Stimulated activated CD4-positive, alpha-beta T cell treated with anti-CD3 and anti-CD28 coated beads, TNF-alpha, amount 100 ng/mL, for 24 hours (primary cell): ENCODE results near the gene FCN3.

ENCODE experiments used
- DNase-seq, 3 experiments: peaks; one replicate each; pipeline ENCODE4 v3.0.0-alpha.2; 2020; ENCODE audit warnings: low read depth in 3 of 3

Gene FCN3

DNA sequence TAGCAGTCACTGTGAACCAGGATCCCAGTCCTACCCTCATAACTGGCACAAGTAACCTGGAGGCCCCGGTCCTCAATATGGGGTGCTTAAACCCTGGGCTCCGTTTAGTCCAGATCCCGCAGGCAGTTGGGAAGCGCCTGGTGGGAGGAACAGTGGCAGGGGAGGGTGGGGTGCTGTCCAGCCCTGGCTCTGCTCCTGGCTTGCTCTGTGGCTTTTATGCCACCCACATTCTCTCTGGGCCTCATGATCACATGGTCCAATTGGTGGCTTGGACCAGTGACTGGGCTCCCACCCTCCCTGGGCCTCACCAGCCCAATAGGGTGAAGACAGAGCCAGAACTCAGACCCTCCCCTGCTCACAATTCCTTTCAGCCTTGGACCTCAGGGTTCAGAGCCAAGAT is 5.6 kb upstream of the FCN3 start:
- no peak for DNase-seq

DNA sequence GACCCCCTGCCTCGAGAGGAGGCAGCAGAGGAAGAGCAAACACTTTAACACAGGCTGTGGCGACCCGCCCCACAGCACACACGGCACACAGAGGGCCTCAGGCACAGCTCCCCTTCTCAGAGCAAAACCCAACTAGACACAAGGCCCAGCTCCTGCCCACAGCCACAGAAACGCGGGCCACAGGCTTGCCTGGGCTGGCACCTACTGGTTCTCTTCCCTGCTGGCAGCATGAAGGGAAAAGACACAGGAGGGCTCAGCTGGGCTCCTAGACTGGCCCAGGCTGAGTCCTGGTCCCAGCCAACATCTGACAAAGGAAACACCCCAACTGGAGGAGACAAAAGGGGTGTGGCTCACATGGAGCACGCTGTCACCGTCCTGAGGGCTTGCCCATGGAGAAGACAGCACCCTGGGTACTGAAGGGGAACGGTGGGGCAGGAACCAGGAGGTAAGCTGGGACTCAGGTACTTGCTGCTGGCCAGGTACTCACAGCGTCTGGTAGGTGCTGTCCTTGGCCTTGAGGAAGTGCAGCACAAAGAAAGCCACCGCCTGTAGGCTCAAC is 5.0 kb upstream of the FCN3 start:
- no peak for DNase-seq

DNA sequence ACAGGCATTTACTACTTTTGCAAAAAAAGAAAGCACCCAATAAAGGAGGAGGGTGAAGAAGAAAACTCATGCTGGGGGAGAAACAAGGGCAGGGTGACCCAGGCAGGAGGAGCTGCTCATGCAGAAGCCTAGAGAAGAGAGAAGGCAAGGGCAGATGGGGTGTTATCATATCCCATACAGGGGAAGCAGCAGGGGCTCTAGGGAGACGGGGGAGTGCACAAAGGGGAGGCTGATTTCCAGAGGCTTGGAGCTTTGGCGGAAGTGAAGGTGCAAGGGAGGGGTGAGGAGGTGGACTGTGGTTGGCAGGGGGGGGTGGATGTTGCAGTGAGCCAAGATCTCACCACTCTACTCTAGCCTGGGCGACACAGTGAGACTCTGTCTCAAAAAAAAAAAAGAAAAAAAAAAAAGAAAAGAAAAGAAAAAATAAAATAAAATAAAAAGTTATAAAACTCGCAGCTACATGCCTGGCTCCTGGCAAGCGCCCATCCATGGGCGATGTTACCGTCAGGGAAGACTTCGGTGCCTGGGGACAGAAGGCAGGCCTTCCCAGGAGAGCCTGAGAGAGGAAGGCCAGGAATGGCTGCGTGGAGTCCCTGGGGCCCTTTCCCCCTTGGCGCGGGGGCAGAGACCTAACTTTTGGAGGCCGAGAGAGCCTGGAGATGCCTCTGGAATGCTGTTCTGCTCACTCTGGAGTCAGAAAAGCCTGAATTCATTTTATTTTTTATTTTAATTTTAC is 3.3 kb upstream of the FCN3 start:
- no peak for DNase-seq

DNA sequence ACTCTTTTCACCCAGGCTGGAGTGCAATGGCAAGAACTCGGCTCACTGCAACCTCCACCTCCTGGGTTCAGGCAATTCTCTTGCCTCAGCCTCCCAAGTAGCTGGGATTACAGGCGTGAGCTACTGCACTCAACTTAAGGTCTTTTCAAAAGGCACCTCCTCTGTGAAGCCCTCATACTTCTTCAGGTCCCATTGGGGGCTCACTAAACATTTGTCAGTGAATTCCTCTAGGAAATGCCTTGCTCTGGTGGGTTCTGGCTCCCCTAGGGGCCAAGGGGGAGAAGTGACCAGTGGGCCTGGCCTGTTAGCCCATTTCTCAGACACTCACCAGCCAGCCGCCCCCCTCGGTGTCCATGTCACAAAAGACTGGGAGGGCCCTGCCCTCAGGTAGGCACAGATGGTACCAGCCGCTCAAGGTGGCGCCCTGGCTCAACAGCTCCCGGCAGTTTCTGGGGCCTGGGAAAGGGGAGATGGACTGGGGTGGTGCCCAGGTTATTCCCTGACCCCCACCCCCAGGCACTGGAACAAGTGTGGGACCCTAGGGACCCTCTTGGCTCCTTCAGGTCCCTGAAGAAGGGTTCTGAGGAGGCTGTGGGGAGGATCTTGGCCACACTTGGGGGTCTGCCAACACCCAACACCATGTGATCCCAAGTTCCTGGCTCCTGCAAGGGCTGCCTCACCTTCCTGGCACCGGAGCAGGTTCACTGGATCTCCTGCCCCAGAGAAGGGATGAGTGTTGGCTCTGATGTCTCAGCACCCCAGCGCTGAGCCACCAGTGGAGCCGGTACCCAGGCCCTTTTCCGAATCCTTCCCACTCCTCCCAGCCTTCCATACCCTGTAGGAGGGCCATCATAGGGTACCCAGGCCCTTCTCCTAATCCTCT is 1.6 kb downstream of the FCN3 start:
- DNase-seq = no peak

DNA sequence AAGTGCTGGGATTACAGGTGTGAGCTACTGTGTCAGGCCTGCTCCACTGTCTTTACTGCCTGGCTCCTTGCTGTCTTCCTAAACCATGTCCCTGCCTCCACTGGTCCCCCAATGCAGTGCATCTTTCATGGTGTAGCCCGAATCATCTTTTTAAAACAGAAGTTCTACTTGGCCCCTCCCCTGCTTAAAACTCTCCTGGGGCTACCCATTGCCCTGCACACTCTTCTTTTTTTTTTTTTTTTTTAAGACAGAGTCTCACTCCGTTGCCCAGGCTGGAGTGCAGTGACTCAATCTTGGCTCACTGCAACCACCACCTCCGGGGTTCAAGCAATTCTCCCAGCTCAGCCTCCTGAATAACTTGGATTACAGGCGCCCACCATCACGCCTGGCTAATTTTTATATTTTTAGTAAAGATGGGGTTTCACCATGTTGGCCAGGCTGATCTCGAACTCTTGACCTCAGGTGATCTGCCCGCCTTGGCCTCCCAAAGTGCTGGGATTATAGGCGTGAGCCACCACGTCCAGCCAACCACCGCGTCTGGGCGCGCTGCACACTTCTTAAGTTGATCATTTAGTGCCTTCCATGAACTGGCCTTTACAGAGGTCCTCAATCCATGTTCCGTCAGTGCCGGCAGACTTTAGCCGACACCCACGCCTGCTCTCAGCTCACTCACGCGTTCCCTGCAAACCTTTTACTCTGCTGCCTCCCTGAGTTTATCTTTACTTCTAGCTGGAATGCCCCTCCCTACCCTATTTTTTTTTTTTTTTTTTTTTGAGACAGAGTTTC is 2.4 kb downstream of the FCN3 start:
- no peak for DNase-seq

DNA sequence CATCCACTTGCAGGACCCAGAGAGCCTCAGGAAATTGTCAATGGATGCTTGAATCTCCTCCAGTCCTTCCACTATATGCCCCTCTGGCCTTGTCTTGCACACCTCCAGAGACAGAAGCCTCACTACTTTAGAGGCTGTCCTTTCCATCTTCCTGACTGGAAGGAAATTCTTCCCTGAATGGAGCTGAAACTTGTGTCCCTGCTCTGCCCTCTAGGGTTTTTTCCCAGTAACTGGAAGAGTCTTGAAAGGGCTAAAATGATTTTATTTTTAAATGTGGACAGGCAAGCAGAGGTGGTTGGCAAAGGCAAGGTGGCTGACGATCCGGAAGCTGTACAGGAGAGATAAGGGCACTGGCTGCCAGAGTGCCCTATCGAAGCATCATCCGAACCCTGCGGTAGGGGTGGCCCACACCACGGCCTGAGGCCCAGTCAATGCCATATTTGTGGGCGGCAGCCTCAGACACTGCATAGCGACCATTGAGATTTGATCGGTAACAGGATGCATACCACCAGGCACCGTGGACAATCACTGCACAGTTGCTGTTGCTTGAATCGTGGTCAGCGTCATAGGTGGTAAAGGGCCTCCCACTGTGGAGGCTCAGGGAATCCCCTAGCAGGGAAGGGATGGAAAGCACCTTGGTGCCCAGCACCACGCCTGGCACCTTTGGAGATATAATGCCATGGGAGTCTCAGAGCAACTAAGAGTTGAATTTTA is 5.6 kb downstream of the FCN3 start:
- DNase-seq = no peak

DNA sequence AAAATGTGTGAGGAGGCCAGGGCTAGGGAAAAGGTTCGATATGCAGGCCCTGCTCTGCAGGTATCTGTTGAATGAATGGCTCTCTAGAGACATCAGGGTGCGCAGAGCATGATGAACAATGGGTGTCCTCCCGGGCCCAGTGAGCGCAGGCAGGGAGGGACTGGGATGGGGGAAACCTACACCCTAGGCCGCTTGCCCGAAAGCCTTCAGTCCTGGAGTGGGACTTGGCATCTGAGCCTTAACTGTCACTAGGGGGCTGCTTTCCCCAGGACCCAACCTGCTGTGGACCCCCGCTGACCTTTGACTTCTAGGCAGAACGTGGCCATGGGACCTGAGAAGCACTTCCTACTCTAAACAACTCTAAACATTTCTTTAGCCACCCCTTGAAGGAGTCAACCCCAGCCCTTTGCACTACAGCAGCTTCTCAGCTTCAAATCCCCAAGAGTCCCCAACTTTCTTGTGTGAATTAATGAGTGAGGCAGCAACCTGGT is 7.4 kb downstream of the FCN3 start:
- no peak for DNase-seq

DNA sequence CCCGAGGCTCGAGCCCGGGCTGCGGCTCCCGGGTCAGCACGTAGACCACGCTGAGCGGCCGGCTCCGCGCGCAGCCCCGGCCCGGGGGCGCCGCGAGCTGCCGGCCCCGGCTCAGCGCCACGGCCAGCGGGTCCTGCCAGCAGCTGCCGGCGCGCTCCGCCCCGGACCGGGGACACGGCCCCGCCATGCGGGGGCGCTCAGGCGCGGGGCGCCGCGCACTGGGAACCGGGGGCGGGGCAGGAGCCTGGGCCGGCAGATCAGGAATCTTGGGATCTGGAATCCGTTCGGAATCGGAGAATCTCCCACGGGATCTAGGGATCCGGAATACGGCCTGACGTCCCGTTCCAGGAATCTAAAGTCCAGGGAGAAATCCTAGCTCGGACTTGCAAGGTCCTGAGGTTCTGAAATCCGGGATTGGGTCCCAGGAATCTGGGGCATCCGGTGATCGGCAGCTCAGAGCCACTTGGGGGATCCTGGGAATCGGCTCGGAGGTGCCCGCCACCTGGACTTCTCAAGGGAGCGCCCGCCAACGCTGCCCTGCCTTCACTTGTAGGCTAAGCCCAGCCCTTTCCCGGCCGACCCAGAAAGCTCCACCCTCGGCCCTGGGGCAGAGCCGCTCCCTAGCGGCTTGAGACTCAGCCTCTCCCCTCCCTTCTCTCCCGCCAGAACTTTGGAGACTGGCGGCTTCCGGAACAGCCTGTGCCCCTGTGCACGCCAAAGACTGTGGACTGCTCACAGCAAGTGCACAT is 8.0 kb downstream of the FCN3 start, which contains the start of gene MAP3K6:
Gene MAP3K6, minus strand, starts transcription at position 551 of the 749 bp plus-strand sequence. Its CDS starts 364 bp downstream, at position 187.
- peak in 1 of 3 experiments; percentile 70 for DNase-seq

DNA sequence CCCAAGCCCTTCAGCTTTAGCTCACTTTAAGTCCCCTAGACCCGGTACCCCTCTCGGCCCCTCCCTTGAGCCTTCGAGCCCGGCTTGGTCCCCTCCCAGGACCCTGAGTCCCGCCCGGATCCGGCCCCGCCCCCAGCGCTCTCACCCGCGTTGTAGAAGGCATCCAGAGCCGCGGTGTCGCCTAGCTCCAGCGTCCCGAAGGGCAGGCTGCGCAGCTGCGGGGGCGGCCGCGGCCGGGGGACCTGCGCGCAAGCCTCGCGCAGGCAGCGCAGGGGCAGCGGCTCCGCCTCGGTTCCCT is 8.6 kb downstream of the FCN3 start:
- peak in 2 of 3 experiments; percentile 55 to 86 for DNase-seq

DNA sequence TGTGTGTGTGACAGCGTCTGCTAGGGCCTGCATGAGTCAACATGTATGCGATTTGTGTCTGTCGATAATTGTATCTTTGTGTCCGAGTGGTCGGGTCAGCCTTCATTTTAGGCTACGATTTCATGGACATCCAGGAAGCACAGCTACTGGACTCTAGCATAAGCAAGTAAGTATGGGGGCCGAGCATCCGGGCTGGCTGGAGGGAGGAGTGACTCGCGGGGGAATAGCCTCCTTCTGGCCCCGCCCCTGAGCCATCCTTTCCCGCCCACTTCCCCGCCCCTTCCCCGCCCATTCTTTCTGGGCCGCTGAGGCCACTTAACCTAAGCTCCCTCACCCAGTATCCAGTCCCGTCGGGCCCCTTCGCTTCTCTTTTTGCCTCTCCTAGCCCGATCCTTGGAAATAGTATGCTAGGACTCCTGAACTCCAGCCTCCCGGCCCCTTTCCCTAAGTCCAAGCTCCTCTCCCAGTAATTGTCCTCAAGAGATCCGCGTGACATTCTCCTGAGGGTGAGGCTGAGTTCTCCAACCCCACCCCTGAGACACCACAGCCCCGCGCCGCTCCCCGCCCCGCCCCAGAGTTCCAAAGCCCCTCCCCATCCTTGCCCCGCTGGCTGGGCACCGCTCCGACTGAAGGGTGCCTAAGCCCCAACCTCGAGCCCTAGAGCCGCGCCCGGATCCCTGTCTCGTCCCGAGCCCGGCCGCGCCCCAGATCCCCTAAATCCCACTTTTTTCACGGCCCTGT is 9.1 kb downstream of the FCN3 start:
- DNase-seq = peak; percentile 53 to 84 (median 67)

DNA sequence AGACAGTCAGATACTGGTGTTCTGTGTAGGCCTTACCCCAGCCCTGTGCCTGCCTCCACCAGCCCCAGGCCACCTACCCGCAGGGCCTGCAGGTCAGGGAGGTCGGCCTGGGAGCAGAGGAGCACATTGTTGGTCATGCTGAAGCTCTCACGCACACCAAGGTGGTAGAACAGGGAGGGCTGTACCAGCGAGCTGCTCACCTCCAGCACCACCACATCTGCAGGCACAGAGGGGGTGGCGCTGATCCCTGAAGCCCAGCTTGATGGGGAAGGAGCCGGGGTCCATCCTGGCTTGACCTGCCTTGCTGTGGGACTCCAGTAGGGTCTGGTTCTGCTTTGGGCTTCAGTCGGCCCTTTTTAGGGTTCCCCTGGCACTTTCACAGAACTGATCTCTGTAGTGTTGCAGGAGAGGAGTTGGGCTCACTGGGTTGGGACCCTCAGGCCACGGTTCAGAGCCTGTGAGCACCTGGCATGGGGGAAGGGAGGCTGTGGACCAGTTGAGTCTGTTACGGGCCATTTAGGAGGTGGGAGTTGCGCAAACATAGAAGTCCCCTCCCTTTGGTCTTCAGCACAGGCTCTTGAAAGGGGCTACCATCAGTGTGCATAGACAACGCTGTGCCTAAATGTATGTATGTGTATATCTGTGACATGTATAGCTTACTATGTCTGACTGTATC is 9.8 kb downstream of the FCN3 start:
- DNase-seq = no peak

DNA sequence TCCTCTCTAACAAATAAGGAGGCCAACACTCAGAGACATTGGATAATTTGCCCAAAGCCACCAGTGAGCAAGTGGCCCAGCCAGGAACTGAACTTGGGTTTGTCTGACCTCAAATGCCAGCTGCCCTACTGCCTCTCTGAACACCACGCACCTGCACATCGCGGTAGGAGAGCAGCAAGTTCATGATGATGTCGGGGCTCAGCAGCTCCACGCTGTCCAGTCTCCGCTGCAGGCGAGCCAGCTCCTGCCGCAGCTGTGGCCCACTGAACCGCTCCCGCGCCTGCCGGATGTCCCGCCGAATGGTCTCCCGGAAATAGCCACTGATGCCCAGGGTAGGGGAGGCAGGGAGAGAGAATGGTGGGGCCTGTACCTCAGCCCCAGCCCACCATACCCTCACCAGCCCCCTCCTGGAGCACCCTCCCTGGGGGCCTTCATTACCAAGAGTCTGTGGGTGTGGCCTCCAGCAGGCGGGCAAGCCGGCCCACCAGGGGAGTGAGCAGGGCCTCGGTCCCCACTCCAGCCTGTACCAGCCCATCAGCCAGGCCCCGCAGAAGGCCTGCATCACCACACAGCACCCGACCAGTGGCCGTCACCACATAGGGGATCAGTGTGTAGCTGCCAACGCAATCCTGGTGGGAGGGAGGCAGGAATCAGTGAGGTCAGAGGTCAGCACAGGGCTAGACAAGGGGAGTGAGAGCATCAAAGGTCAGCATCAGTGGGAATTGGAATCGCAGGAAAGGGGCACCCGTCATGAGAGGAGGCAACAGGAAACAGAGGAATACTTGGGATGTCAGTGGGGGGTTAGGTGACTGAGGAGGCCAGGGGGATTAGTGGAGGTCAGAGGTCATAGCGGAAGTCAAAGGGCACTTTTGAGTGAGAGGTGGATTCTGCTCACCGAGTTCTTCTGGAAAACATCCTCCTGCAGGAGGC is 10.6 kb downstream of the FCN3 start:
- DNase-seq = no peak

DNA sequence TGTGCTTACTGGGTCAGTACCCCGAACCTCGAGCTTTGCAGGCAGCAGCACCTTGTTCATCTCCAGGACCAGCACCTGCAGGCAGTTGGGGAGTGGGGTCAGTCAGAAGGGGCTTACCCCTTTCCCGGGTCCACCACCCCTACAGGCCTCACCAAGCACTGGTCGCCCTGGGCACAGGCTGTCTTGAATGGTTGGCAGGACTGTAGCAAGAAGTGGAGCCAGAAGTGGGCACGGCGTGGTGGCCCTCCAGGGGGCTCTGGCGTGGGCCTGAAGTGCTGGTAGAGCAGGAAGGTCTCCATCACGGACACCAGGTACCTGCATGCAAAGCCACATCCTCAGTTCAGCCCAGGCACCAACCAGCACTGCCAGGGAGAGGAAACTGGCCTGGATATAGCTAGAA is 13.1 kb downstream of the FCN3 start:
- DNase-seq = no peak

DNA sequence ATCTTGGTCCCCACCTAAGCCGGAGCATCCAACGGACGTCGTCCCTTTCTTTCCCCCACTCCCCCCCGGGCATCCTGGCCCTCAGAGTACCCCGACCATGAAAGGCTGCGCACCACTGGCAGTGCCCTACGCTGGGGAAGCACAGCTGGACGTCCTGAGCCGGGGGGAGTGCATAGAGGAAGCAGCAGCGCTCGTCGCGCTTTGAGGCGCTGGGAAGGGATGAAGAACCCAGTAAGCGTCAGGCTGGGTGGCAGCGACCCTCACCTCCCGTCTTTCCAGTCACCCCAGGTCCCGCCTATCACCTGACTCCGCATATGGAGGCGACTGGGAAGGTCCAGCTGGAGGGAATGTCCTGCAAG is 13.6 kb downstream of the FCN3 start:
- no peak for DNase-seq

DNA sequence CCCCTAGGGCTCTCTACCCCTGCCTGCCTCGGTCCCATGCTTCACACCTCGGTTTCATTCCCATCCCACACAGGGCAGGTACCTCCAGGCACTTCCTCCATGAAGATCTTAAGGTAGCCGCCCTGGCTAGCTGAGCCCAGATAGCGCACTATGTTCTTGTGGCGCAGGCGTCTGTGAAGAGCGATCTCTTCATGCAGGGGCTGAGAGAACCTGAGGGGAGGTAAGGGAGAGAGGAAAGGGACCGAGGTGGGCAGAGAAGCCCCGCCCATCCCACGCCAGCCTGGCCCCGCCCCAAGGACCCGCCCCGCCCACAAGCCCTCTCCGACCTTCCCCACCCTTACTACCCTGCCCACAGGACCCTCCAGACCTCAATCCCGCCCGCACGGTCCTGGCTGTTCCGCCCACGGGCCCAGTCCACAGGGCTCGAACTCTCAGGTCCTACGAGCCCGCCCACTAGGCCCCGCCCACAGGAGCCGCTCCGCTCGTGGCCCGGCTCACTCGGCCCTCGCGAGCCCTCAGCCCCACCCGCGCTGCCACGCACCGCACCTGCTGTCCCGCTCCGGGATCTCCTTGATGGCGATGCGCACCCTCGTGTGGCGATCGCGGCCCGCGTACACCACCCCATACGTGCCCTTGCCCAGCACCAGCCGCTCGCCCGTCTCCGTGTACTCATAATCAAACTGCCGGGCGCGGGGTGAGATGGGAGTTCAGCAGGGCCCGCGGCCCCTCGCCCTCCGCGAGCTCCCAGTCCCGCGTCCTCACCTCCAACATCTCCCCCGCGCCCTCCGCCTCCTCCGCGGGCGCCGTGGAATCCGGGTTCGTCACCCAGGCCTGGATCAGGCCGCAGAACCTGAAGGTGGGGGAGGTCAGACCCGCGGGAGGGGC is 14.2 kb downstream of the FCN3 start:
- DNase-seq = peak in 1 of 3 experiments; percentile 45

DNA sequence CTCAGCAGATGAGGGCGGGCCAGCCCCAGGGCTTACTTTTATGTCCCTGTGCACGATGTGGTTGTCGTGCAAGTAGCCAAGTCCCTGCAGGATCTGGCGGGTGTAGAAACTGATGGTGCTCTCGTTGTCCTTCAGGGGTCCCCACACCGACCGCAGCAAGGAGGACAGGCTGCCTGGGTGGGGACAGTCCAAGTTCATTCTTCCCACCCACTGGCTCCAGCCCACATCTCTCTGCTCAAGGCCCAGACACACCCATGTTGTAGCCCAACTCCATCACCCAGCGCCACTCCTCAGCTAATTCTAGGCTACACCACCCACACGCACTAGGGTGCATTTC is 14.8 kb downstream of the FCN3 start:
- no peak for DNase-seq

DNA sequence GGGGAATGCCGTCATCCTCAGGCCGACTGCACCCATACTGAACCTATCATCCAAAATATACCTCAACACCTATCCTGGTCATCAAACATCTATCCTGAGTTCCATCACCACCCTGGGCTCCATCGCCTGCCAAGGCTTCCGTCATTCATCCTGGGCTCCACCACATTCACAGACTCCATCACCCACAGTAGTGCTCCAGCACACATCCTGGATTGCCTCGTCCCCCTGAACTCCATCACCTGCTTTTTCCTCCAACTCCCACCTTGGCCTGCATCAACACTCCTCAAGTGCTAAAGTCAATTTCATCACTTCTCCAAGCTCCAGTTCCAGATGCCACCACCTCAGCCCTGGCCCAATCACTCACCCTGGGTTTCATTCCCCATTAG is 15.7 kb downstream of the FCN3 start:
- no peak for DNase-seq
